ENCODE measurements around the gene RCL1. TPM values are rescaled to one million over a fixed set of nuclear protein-coding genes. Genes with fewer than 3 reads are reported as not detected.

Gene RCL1
- polyA plus RNA-seq, 2 of the 4 experiments (the other 2 are of a cell fraction), result 25.5 to 27.5 TPM

DNA sequence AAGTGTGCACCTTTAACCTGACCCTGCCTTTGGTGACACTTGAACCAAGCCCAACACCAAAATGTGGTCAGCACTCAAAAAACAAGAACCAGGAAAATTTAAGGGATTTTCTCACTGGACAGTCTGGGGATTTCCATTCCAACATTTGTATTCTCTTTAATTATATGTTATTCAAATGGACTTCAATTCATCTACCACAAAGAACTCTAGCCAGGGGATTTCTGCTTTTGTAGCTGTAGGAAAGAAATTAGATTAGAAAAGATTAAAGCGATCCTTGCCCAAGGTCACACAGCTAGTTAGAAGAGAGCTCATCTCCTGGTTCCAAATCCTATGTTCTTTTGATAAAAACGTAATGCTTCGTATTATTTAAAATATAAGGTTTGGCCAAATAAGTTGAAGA, 97.5 kb downstream of the RCL1 start:
- WGBS (ENCODE audit: missing lambda C conversion rate), result 94% methylated on average over 3 of the region's 3 CpGs
- DNase-seq (ENCODE audit: low read depth in 1 of 2, low spot score in 1 of 2) (no peak), ATAC-seq (no peak), FAIRE-seq (no peak)
- CTCF ChIA-PET, result no interaction called here
- Histone ChIP-seq H3K4me3 (no peak overlapping the region), H3K4me1 (peaks cover 9% of the 10 kb centered on the region; the same call in 2 of the 3 replicates), H3K27ac (no peak overlapping the region), H3K4me2 (no peak overlapping the region), H3K9me3 (peaks cover 4% of the 10 kb centered on the region; the same call in 1 of the 3 replicates)
- POLR2A ChIA-PET, result no interaction called here
- TF ChIP-seq HOXA7 (CRISPR knock-in tag; IDR thresholded peaks at IDR 0.05) (no peak), ZNF302 (CRISPR knock-in tag; IDR thresholded peaks at IDR 0.05) (no peak), CBX2 (IDR thresholded peaks at IDR 0.05; ENCODE audit: borderline replicate concordance, low read depth) (no peak), SMC3 (IDR thresholded peaks at IDR 0.05) (no peak), RNF2 (IDR thresholded peaks at IDR 0.05; ENCODE audit: borderline replicate concordance, low read depth) (no peak), RFX5 (IDR thresholded peaks at IDR 0.05) (no peak), MAFK (IDR thresholded peaks at IDR 0.05; ENCODE audit: partially characterized antibody) (no peak), TFCP2L1 (CRISPR knock-in tag; IDR thresholded peaks at IDR 0.05) (no peak), MYC (IDR thresholded peaks at IDR 0.05; ENCODE audit: borderline replicate concordance, low read length) (no peak), JUNB (IDR thresholded peaks at IDR 0.05) (no peak), EHF (CRISPR knock-in tag; IDR thresholded peaks at IDR 0.05) (no peak), CEBPB (IDR thresholded peaks at IDR 0.05) (no peak)
- TF ChIP-seq, protein P1, sequence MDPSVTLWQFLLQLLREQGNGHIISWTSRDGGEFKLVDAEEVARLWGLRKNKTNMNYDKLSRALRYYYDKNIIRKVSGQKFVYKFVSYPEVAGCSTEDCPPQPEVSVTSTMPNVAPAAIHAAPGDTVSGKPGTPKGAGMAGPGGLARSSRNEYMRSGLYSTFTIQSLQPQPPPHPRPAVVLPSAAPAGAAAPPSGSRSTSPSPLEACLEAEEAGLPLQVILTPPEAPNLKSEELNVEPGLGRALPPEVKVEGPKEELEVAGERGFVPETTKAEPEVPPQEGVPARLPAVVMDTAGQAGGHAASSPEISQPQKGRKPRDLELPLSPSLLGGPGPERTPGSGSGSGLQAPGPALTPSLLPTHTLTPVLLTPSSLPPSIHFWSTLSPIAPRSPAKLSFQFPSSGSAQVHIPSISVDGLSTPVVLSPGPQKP (IDR thresholded peaks at IDR 0.05; ENCODE audit: low read depth, low read length), result no peak
- TF ChIP-seq, protein P2, sequence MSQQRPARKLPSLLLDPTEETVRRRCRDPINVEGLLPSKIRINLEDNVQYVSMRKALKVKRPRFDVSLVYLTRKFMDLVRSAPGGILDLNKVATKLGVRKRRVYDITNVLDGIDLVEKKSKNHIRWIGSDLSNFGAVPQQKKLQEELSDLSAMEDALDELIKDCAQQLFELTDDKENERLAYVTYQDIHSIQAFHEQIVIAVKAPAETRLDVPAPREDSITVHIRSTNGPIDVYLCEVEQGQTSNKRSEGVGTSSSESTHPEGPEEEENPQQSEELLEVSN (IDR thresholded peaks at IDR 0.05; ENCODE audit: borderline replicate concordance, low read depth), result no peak

DNA sequence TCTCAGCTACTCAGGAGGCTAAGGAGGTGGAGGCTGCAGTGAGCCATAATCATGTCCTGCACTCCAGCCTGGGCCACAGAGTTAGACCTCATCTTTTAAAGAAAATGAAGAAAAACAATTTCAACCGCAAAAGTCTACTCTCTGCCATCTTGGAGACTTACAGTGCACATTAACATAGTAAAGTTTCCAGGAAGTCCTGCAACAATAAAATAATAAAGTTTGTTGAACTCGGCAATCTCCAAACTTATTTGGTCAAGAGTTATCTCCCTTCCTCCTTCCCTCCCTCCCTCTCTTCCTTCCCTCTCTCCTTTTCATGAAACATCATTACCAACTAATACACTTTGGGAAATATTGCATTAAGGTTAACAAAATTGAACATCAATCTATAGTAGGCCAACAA, 98.2 kb downstream of the RCL1 start:
- ATAC-seq, result no peak
- 50% methylated on average over 2 of the region's 2 CpGs for WGBS (ENCODE audit: missing lambda C conversion rate)

DNA sequence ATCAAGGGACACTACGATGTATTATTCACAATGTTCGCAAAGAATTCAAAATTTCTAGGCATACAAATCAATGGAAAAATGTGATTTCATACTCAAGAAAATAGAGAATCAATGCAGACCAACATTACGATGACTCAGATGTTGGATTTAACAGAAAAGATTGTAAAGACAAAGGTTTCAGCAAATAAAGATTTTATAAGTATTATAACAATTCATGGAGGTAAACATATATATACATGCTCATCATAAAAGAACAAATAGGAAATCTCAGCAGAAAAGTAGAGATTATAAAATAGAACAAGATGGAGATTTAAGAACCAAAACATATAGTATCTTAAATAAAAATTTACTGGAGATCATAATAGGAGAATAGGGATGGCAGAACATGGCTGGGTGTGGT, 98.9 kb downstream of the RCL1 start:
- 92% methylated on average over 3 of the region's 3 CpGs for WGBS (ENCODE audit: missing lambda C conversion rate)
- DNase-seq (ENCODE audit: low read depth in 1 of 2, low spot score in 1 of 2), result no peak
- peaks cover 4% of the 10 kb centered on the region; the same call in 1 of the 3 replicates for H3K9me3 ChIP-seq
- no peak for ATAC-seq
- peaks cover 9% of the 10 kb centered on the region; the same call in 2 of the 3 replicates for H3K4me1 ChIP-seq
- ChIA-PET POLR2A (no interaction called here), CTCF (no interaction called here)
- TF ChIP-seq HOXA7 (CRISPR knock-in tag; IDR thresholded peaks at IDR 0.05) (no peak), HOXB13 (CRISPR knock-in tag; IDR thresholded peaks at IDR 0.05; ENCODE audit: low read depth) (no peak)
- no peak overlapping the region for H3K27ac ChIP-seq
- no peak overlapping the region for H3K4me3 ChIP-seq
- FAIRE-seq, result no peak
- no peak overlapping the region for H3K4me2 ChIP-seq

More for the DNA sequence above, 98.2 kb downstream of the RCL1 start:
- ChIA-PET CTCF (no interaction called here), POLR2A (no interaction called here)
- H3K4me1 ChIP-seq, result peaks cover 9% of the 10 kb centered on the region; the same call in 2 of the 3 replicates
- no peak overlapping the region for H3K4me3 ChIP-seq
- no peak for FAIRE-seq
- H3K4me2 ChIP-seq, result no peak overlapping the region
- no peak for DNase-seq (ENCODE audit: low read depth in 1 of 2, low spot score in 1 of 2)
- TF ChIP-seq BHLHE40 (IDR thresholded peaks at IDR 0.05; ENCODE audit: low read depth, low read length), result no peak
- no peak for TF ChIP-seq ZNF302 (CRISPR knock-in tag; IDR thresholded peaks at IDR 0.05)
- no peak for TF ChIP-seq JUNB (IDR thresholded peaks at IDR 0.05)
- no peak for TF ChIP-seq CHD2 (IDR thresholded peaks at IDR 0.05; ENCODE audit: low read length, partially characterized antibody)
- peaks cover 4% of the 10 kb centered on the region; the same call in 1 of the 3 replicates for H3K9me3 ChIP-seq
- no peak overlapping the region for H3K27ac ChIP-seq

DNA sequence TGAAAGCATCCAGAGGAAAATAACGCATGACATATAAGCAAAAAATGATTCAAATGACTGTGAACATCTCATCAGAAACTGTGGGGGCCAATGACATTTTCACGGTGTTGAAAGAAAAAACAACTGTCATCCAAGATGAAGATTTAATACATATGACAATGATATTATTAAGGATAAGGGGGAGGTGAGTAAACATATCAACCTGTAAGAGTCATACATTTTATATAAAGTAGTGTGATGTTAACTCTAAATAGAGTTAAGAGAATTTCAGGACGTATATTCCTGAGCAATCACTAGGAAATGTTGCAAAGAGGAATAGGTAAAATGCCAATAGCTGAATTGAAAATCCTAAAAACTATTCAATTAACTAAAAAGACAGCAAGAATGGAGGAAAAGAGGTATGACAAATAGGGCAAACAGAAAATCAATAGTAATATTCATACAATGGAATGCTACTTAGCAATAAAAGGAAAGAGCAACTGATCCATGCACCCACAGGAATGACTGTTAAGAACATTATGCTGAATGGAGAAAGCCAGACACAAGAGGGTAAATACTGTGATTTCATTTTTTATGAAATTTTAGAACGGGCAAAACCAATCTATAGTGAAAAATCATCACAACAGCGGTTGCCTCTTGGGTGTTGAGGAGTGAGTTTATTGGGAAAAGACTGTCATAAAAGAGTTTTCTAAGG, 99.9 kb downstream of the RCL1 start:
- H3K9me3 ChIP-seq, result peaks cover 4% of the 10 kb centered on the region; the same call in 1 of the 3 replicates
- FAIRE-seq, result no peak
- TF ChIP-seq ZC3H11A (IDR thresholded peaks at IDR 0.05), result no peak
- TF ChIP-seq KDM5A (IDR thresholded peaks at IDR 0.05), result no peak
- ChIA-PET CTCF (no interaction called here), POLR2A (no interaction called here)
- H3K4me2 ChIP-seq, result no peak overlapping the region
- no peak overlapping the region for H3K4me3 ChIP-seq
- DNase-seq (ENCODE audit: low read depth in 1 of 2, low spot score in 1 of 2), result no peak
- peaks cover 9% of the 10 kb centered on the region; the same call in 2 of the 3 replicates for H3K4me1 ChIP-seq
- no peak overlapping the region for H3K27ac ChIP-seq
- ATAC-seq, result no peak
- WGBS (ENCODE audit: missing lambda C conversion rate), result 82% methylated on average over 5 of the region's 5 CpGs
